ENCODE measurements around the gene FOXL3. TPM values are rescaled to one million over a fixed set of nuclear protein-coding genes. Genes with fewer than 3 reads are reported as not detected.
"Not testable (repeated sequence)": the region's sequence is repeated elsewhere in the genome, so short reads cannot be mapped to it uniquely, and the experiment has no call there.

Gene FOXL3
- total RNA-seq (not detected), polyA plus RNA-seq (not detected)
- long read RNA-seq, donor 1 = 0 reads
- long read RNA-seq, donor 2 = 0 reads
- long read RNA-seq, donor 3 = 0 reads
- long read RNA-seq, donor 4 = 0 reads
- long read RNA-seq, donor 5 = 0 reads
- long read RNA-seq, donor 6 = 0 reads
- long read RNA-seq, donor 7 = 0 reads
- long read RNA-seq, donor 8 = 0 reads
- long read RNA-seq, donor 9 = 0 reads
- long read RNA-seq, donor 10 = 0 reads

DNA sequence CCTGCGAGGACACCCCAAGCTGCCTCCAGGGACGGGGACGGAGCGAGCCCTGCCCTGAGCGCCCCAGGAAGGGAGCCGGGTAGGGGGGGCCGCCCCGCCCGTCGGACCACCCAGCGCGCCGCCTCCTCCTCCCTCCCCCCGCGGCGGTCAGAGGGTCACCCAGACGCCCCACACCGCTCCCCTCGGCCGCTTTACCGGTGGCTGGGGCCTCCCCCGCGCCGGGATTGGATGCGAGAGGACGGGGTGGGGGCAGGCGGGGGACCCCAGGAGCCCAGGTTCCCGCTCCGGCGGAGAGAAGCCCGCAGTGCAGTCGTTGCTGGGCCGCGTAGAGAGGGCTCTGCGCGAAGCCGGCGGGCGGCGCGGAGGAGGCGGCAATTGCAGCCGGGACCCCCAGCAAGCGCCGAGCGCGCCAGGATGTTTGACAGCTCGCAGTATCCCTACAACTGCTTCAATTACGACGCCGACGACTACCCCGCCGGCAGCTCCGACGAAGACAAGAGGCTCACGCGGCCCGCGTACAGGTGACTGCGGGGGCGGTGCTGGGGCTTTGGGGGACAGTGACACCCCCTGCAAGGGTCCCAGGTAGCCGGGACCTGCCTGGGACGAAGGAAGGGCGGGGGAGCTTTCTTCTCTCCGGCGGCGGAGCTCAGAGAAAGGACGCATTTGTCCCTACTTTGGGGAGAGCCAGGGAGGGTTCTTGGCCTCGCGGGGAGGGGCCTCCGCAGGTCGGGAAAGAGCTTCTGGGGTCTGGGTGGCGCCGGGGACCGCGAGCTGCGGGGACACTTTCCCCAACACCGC is at the start of gene FOXL3:
Gene FOXL3 (plus strand): TSS at position 415 of the 798 bp plus-strand sequence. CDS start 0 bp downstream, at position 415.
- Histone ChIP-seq H3K9me3 (replicated peaks in 1 of 3) (no peaks in the 10 kb centered on the region), H3K4me3 (no peak within 1 kb of the TSS), H3K4me1 (replicated peaks in 1 of 2) (no peaks in the 10 kb centered on the region), H3K36me3 (replicated peaks in 1 of 2) (no peaks in the 10 kb centered on the region), H3K27me3 (peaks cover 44% of the 10 kb centered on the region), H3K27ac (no peak within 1 kb of the TSS)
- TF ChIP-seq, protein P1, sequence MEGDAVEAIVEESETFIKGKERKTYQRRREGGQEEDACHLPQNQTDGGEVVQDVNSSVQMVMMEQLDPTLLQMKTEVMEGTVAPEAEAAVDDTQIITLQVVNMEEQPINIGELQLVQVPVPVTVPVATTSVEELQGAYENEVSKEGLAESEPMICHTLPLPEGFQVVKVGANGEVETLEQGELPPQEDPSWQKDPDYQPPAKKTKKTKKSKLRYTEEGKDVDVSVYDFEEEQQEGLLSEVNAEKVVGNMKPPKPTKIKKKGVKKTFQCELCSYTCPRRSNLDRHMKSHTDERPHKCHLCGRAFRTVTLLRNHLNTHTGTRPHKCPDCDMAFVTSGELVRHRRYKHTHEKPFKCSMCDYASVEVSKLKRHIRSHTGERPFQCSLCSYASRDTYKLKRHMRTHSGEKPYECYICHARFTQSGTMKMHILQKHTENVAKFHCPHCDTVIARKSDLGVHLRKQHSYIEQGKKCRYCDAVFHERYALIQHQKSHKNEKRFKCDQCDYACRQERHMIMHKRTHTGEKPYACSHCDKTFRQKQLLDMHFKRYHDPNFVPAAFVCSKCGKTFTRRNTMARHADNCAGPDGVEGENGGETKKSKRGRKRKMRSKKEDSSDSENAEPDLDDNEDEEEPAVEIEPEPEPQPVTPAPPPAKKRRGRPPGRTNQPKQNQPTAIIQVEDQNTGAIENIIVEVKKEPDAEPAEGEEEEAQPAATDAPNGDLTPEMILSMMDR (IDR thresholded peaks at IDR 0.05) = no peak
- TF ChIP-seq POLR2A (IDR thresholded peaks at IDR 0.05) = no peak
- WGBS, 4 donors = 3 to 5% (median 4%) methylated on average over 23 to 79 of the region's 79 CpGs
- no peak for DNase-seq
- intact Hi-C loops (cut with DNase I) = no loop called here

DNA sequence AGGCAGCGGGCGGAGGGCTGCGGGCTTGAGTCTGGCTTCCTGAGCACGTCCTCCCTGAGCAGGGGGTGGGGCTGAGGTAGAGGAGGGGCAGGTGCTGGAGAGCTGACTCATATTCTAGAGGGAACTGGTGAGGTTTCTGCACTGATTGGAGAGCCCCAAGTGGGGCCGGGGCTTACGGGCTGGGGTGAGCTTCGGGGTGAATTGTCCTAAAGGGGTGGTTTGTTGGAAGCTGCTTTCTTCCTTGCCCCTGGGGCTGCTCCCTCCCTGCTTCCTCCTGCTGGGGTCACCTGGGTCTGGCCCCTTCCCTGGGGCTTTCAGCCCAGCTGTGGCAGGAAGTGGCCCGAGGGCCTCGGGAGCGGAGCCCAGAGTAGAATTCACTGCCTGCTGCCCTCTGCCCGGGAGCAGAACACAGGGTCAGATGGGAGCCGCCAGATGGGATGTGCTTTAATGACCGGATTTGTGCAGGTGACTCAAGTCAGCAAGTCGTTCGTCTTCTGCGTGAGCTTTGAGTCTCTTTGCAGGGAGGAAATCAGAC is 49.0 kb upstream of the FOXL3 start:
- Histone ChIP-seq H3K4me3 (no peak overlapping the region), H3K4me1 (replicated peaks in 1 of 2) (no peaks in the 10 kb centered on the region), H3K9me3 (replicated peaks in 1 of 3) (no peaks in the 10 kb centered on the region), H3K36me3 (replicated peaks in 1 of 2) (no peaks in the 10 kb centered on the region), H3K27me3 (no peaks in the 10 kb centered on the region), H3K27ac (peak overlapping the region in 1 of 5 donors; percentile 7)
- no peak for DNase-seq
- TF ChIP-seq POLR2A (IDR thresholded peaks at IDR 0.05) = no peak
- TF ChIP-seq, protein P1 (IDR thresholded peaks at IDR 0.05) = no peak
- 33 to 61% (median 58%) methylated on average over 7 to 16 of the region's 16 CpGs for WGBS, 4 donors
- intact Hi-C loops (cut with DNase I) = no loop called here

DNA sequence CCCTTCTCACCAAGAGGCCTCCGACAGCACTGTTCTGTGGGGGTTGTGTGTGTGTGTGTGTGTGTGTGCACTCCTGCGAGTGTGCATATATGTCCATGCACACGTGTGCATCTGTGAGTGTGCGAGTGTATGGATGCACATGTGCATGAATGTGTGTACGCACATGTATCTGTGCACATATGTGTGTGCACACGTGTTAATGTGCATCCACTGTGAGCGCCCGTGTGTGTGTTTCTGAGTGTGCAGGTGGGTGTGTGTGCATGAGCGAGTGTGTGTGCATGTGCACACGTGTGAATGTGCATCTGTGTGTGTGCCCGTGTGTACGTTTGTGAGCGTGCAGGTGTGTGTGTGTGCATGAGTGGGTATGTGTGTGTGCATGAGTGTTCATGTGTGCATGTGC is 48.5 kb upstream of the FOXL3 start:
- intact Hi-C loops (cut with DNase I) = no loop called here
- DNase-seq = no peak
- H3K27me3 ChIP-seq = no peaks in the 10 kb centered on the region
- H3K4me3 ChIP-seq = no peak overlapping the region
- no peaks in the 10 kb centered on the region for H3K36me3 ChIP-seq (replicated peaks in 1 of 2)
- 91 to 96% (median 94%) methylated on average over 12 to 13 of the region's 13 CpGs for WGBS, 4 donors
- no peaks in the 10 kb centered on the region for H3K9me3 ChIP-seq (replicated peaks in 1 of 3)
- TF ChIP-seq POLR2A (IDR thresholded peaks at IDR 0.05) = no peak
- TF ChIP-seq, protein P1 (IDR thresholded peaks at IDR 0.05) = no peak
- no peaks in the 10 kb centered on the region for H3K4me1 ChIP-seq (replicated peaks in 1 of 2)
- H3K27ac ChIP-seq = no peak overlapping the region

DNA sequence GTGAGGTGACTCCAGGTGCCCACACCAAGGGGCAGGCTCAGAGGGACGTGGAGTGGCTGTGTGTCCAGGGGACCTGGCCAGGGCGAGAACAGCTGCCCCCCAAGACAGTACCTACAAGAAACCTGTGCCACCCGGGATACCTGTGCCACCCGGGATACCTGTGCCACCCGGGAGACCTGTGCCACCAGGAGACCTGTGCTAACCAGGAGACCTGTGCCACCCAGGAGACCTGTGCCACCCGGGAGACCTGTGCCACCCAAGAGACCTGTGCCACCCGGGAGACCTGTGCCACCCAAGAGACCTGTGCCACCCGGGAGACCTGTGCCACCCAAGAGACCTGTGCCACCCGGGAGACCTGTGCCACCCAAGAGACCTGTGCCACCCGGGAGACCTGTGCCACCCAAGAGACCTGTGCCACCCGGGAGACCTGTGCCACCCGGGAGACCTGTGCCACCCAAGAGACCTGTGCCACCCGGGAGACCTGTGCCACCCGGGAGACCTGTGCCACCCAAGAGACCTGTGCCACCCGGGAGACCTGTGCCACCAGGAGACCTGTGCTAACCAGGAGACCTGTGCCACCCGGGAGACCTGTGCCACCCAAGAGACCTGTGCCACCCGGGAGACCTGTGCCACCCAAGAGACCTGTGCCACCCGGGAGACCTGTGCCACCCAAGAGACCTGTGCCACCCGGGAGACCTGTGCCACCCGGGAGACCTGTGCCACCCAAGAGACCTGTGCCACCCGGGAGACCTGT is 47.0 kb upstream of the FOXL3 start:
- H3K27ac ChIP-seq; intact Hi-C loops (cut with DNase I); H3K36me3 ChIP-seq (replicated peaks in 1 of 2); DNase-seq; H3K4me3 ChIP-seq; H3K4me1 ChIP-seq (replicated peaks in 1 of 2); H3K9me3 ChIP-seq (replicated peaks in 1 of 3); H3K27me3 ChIP-seq: not testable (repeated sequence)
- 93 to 95% methylated on average over 7 to 9 of the region's 21 CpGs; no CpG with 5 or more reads in 2 of the 4 donors for WGBS, 4 donors

DNA sequence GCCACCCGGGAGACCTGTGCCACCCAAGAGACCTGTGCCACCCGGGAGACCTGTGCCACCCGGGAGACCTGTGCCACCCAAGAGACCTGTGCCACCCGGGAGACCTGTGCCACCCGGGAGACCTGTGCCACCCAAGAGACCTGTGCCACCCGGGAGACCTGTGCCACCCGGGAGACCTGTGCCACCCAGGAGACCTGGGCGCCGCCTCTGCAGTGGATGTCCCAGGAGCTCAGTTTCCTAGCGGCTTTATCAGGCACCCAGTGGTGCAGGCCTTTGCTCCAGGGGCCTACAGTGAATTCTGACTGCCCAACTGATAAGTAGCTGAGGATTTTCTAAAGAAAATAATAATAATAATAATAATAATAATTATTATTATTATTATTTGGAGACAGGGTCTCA is 46.4 kb upstream of the FOXL3 start:
- H3K4me1 ChIP-seq (replicated peaks in 1 of 2); H3K27me3 ChIP-seq; H3K27ac ChIP-seq; DNase-seq; H3K4me3 ChIP-seq; H3K9me3 ChIP-seq (replicated peaks in 1 of 3); intact Hi-C loops (cut with DNase I): not testable (repeated sequence)
- 97 to 100% (median 98%) methylated on average over 3 to 6 of the region's 10 CpGs for WGBS, 4 donors
- peaks cover 0 to 11% of the 10 kb centered on the region in 2 donors for H3K36me3 ChIP-seq (replicated peaks in 1 of 2)

Data from adrenal gland (tissue), 19 donors.